ENCODE data around the gene SNCAIP.
"Not testable (repeated sequence)": the region's sequence is repeated elsewhere in the genome, so short reads cannot be mapped to it uniquely, and the experiment has no call there.

SNCAIP gene

GRCh38 chr5:122330881-122331280 is 18.8 kb downstream of the SNCAIP start:
- Mint-ChIP-seq H3K27ac (no peak overlapping the region), H3K9me3 (no peaks in the 10 kb centered on the region), H3K4me1 (ENCODE audit: low read depth) (no peaks in the 10 kb centered on the region), H3K27me3 (no peaks in the 10 kb centered on the region), H3K36me3 (ENCODE audit: low read depth) (no peaks in the 10 kb centered on the region), H3K4me3 (no peak overlapping the region)
- intact Hi-C loops (cut with micrococcal nuclease): no loop called here

GRCh38 chr5:122332599-122333555 is 20.8 kb downstream of the SNCAIP start:
- Mint-ChIP-seq H3K9me3 (no peaks in the 10 kb centered on the region), H3K27me3 (no peaks in the 10 kb centered on the region), H3K36me3 (ENCODE audit: low read depth) (no peaks in the 10 kb centered on the region), H3K27ac (no peak overlapping the region), H3K4me3 (no peak overlapping the region), H3K4me1 (ENCODE audit: low read depth) (no peaks in the 10 kb centered on the region)
- intact Hi-C loops (cut with micrococcal nuclease): no loop called here

- H3K4me3 Mint-ChIP-seq: no peak overlapping the region
- intact Hi-C loops (cut with micrococcal nuclease): no loop called here
- H3K4me1 Mint-ChIP-seq (ENCODE audit: low read depth): no peaks in the 10 kb centered on the region
- no peaks in the 10 kb centered on the region for H3K27me3 Mint-ChIP-seq
- no peak overlapping the region for H3K27ac Mint-ChIP-seq
- no peaks in the 10 kb centered on the region for H3K9me3 Mint-ChIP-seq
- no peaks in the 10 kb centered on the region for H3K36me3 Mint-ChIP-seq (ENCODE audit: low read depth)
Measured at GRCh38 chr5:122333564-122333963, 21.5 kb downstream of the SNCAIP start.

GRCh38 chr5:122339591-122339990 is 27.6 kb downstream of the SNCAIP start:
- Mint-ChIP-seq H3K4me1 (ENCODE audit: low read depth) (no peaks in the 10 kb centered on the region), H3K9me3 (no peaks in the 10 kb centered on the region), H3K27ac (no peak overlapping the region), H3K27me3 (no peaks in the 10 kb centered on the region), H3K4me3 (no peak overlapping the region), H3K36me3 (ENCODE audit: low read depth) (no peaks in the 10 kb centered on the region)
- intact Hi-C loops (cut with micrococcal nuclease): no loop called here

GRCh38 chr5:122341087-122341486 is 29.1 kb downstream of the SNCAIP start:
- no peaks in the 10 kb centered on the region for H3K9me3 Mint-ChIP-seq
- no peaks in the 10 kb centered on the region for H3K4me1 Mint-ChIP-seq (ENCODE audit: low read depth)
- no peaks in the 10 kb centered on the region for H3K36me3 Mint-ChIP-seq (ENCODE audit: low read depth)
- no peak overlapping the region for H3K4me3 Mint-ChIP-seq
- intact Hi-C loops (cut with micrococcal nuclease): no loop called here
- no peak overlapping the region for H3K27ac Mint-ChIP-seq
- no peaks in the 10 kb centered on the region for H3K27me3 Mint-ChIP-seq

- H3K27me3 Mint-ChIP-seq: no peaks in the 10 kb centered on the region
- H3K4me3 Mint-ChIP-seq: no peak overlapping the region
- H3K36me3 Mint-ChIP-seq (ENCODE audit: low read depth): no peaks in the 10 kb centered on the region
- no peaks in the 10 kb centered on the region for H3K4me1 Mint-ChIP-seq (ENCODE audit: low read depth)
- no peak overlapping the region for H3K27ac Mint-ChIP-seq
- intact Hi-C loops (cut with micrococcal nuclease): no loop called here
- no peaks in the 10 kb centered on the region for H3K9me3 Mint-ChIP-seq
Measured at GRCh38 chr5:122342256-122342655, 30.2 kb downstream of the SNCAIP start.

GRCh38 chr5:122346897-122347581 is 35.0 kb downstream of the SNCAIP start:
- H3K9me3 Mint-ChIP-seq: no peaks in the 10 kb centered on the region
- H3K4me3 Mint-ChIP-seq: no peak overlapping the region
- intact Hi-C loops (cut with micrococcal nuclease): no loop called here
- no peaks in the 10 kb centered on the region for H3K36me3 Mint-ChIP-seq (ENCODE audit: low read depth)
- no peak overlapping the region for H3K27ac Mint-ChIP-seq
- H3K4me1 Mint-ChIP-seq (ENCODE audit: low read depth): no peaks in the 10 kb centered on the region
- H3K27me3 Mint-ChIP-seq: no peaks in the 10 kb centered on the region

GRCh38 chr5:122350496-122350895 is 38.5 kb downstream of the SNCAIP start:
- Mint-ChIP-seq H3K4me3 (no peak overlapping the region), H3K4me1 (ENCODE audit: low read depth) (no peaks in the 10 kb centered on the region), H3K27ac (no peak overlapping the region), H3K36me3 (ENCODE audit: low read depth) (no peaks in the 10 kb centered on the region), H3K9me3 (no peaks in the 10 kb centered on the region), H3K27me3 (no peaks in the 10 kb centered on the region)
- intact Hi-C loops (cut with micrococcal nuclease): no loop called here

- intact Hi-C loops (cut with micrococcal nuclease): no loop called here
- Mint-ChIP-seq H3K4me1 (ENCODE audit: low read depth) (no peaks in the 10 kb centered on the region), H3K4me3 (no peak overlapping the region), H3K27me3 (no peaks in the 10 kb centered on the region), H3K27ac (no peak overlapping the region), H3K9me3 (no peaks in the 10 kb centered on the region), H3K36me3 (ENCODE audit: low read depth) (no peaks in the 10 kb centered on the region)
Measured at GRCh38 chr5:122351416-122352157, 39.5 kb downstream of the SNCAIP start.

- H3K9me3 Mint-ChIP-seq: no peaks in the 10 kb centered on the region
- no peaks in the 10 kb centered on the region for H3K27me3 Mint-ChIP-seq
- intact Hi-C loops (cut with micrococcal nuclease): no loop called here
Measured at GRCh38 chr5:122352331-122352730, 40.3 kb downstream of the SNCAIP start.

GRCh38 chr5:122353361-122353760 is 41.3 kb downstream of the SNCAIP start:
- H3K27ac Mint-ChIP-seq; H3K9me3 Mint-ChIP-seq; H3K4me3 Mint-ChIP-seq; H3K36me3 Mint-ChIP-seq (ENCODE audit: low read depth); H3K27me3 Mint-ChIP-seq; H3K4me1 Mint-ChIP-seq (ENCODE audit: low read depth); intact Hi-C loops (cut with micrococcal nuclease): not testable (repeated sequence)

More at GRCh38 chr5:122352331-122352730, 40.3 kb downstream of the SNCAIP start:
- Mint-ChIP-seq H3K36me3 (ENCODE audit: low read depth) (no peaks in the 10 kb centered on the region), H3K4me1 (ENCODE audit: low read depth) (no peaks in the 10 kb centered on the region), H3K27ac (no peak overlapping the region), H3K4me3 (no peak overlapping the region)

GRCh38 chr5:122354293-122354692 is 42.3 kb downstream of the SNCAIP start:
- no peaks in the 10 kb centered on the region for H3K36me3 Mint-ChIP-seq (ENCODE audit: low read depth)
- no peaks in the 10 kb centered on the region for H3K4me1 Mint-ChIP-seq (ENCODE audit: low read depth)
- H3K27me3 Mint-ChIP-seq: no peaks in the 10 kb centered on the region
- intact Hi-C loops (cut with micrococcal nuclease): no loop called here
- no peaks in the 10 kb centered on the region for H3K9me3 Mint-ChIP-seq
- H3K4me3 Mint-ChIP-seq: no peak overlapping the region
- no peak overlapping the region for H3K27ac Mint-ChIP-seq

GRCh38 chr5:122355324-122355723 is 43.3 kb downstream of the SNCAIP start:
- no peaks in the 10 kb centered on the region for H3K36me3 Mint-ChIP-seq (ENCODE audit: low read depth)
- H3K27me3 Mint-ChIP-seq: no peaks in the 10 kb centered on the region
- no peaks in the 10 kb centered on the region for H3K4me1 Mint-ChIP-seq (ENCODE audit: low read depth)

GRCh38 chr5:122356855-122357254 is 44.8 kb downstream of the SNCAIP start:
- no peak overlapping the region for H3K27ac Mint-ChIP-seq
- intact Hi-C loops (cut with micrococcal nuclease): no loop called here
- no peaks in the 10 kb centered on the region for H3K36me3 Mint-ChIP-seq (ENCODE audit: low read depth)
- no peak overlapping the region for H3K4me3 Mint-ChIP-seq
- no peaks in the 10 kb centered on the region for H3K9me3 Mint-ChIP-seq
- H3K27me3 Mint-ChIP-seq: no peaks in the 10 kb centered on the region
- no peaks in the 10 kb centered on the region for H3K4me1 Mint-ChIP-seq (ENCODE audit: low read depth)

More at GRCh38 chr5:122355324-122355723, 43.3 kb downstream of the SNCAIP start:
- intact Hi-C loops (cut with micrococcal nuclease): no loop called here
- Mint-ChIP-seq H3K9me3 (no peaks in the 10 kb centered on the region), H3K4me3 (no peak overlapping the region), H3K27ac (no peak overlapping the region)

All from dendritic cell treated with granulocyte-macrophage colony-stimulating factor and Interleukin-4, amounts not matched to agents 40 ng/mL and 50 ng/mL, for 4 days (primary cell).